Endothelial cell (in vitro differentiated cells): Measurements from ENCODE around the gene RPL14. TPM values are rescaled to one million over a fixed set of nuclear protein-coding genes. Genes with fewer than 3 reads are reported as not detected.

ENCODE experiments used
- DNase-seq: peaks from one replicate; pipeline ENCODE4 v3.0.0; 2021; ENCODE audit warnings: low spot score
- H3K27ac Mint-ChIP-seq: one replicate; pipeline ENCODE4 v1.8.0; 2021; ENCODE audit warnings: mixed read lengths, inconsistent platforms; ENCODE audit not compliant: unreplicated experiment
- H3K27me3 Mint-ChIP-seq: one replicate; pipeline ENCODE4 v1.8.0; 2021; ENCODE audit warnings: mild to moderate bottlenecking, moderate library complexity, mixed read lengths, inconsistent platforms; ENCODE audit not compliant: unreplicated experiment
- H3K36me3 Mint-ChIP-seq: one replicate; pipeline ENCODE4 v1.8.0; 2021; ENCODE audit warnings: mild to moderate bottlenecking, low read depth, mixed read lengths, inconsistent platforms; ENCODE audit not compliant: unreplicated experiment
- H3K4me1 Mint-ChIP-seq: one replicate; pipeline ENCODE4 v1.8.0; 2021; ENCODE audit warnings: mild to moderate bottlenecking, mixed read lengths, inconsistent platforms; ENCODE audit not compliant: unreplicated experiment
- H3K4me3 Mint-ChIP-seq: one replicate; pipeline ENCODE4 v1.8.0; 2021; ENCODE audit warnings: mild to moderate bottlenecking, mixed read lengths, inconsistent platforms; ENCODE audit not compliant: unreplicated experiment
- H3K9me3 Mint-ChIP-seq: one replicate; pipeline ENCODE4 v1.8.0; 2021; ENCODE audit warnings: mixed read lengths, inconsistent platforms; ENCODE audit not compliant: unreplicated experiment
- total RNA-seq: library from RNA; stranded (reverse); fragmentation: NEBNext Ultra II Directional; extraction: Animal tissue kit (Norgen Biotek cat#: 25700); gene quantifications from one replicate; pipeline ENCODE4 v1.2.1, GENCODE V29; 2021; ENCODE audit not compliant: unreplicated experiment
- TF ChIP-seq, protein P1 (sequence below): fragments of 200-600 bp; sonication (generic); IDR thresholded peaks from one replicate; pipeline ENCODE4 v1.5.0; 2021; ENCODE audit warnings: antibody characterized with exemption; ENCODE audit not compliant: unreplicated experiment

Gene RPL14
- total RNA-seq, 1 donor from 2014 or later, result 2,049 TPM

GRCh38 chr3:40445880-40446279 lies 11.3 kb upstream of the RPL14 start:
- H3K36me3 Mint-ChIP-seq, result no peaks in the 10 kb centered on the region
- H3K4me1 Mint-ChIP-seq, result no peaks in the 10 kb centered on the region
- TF ChIP-seq, protein P1, sequence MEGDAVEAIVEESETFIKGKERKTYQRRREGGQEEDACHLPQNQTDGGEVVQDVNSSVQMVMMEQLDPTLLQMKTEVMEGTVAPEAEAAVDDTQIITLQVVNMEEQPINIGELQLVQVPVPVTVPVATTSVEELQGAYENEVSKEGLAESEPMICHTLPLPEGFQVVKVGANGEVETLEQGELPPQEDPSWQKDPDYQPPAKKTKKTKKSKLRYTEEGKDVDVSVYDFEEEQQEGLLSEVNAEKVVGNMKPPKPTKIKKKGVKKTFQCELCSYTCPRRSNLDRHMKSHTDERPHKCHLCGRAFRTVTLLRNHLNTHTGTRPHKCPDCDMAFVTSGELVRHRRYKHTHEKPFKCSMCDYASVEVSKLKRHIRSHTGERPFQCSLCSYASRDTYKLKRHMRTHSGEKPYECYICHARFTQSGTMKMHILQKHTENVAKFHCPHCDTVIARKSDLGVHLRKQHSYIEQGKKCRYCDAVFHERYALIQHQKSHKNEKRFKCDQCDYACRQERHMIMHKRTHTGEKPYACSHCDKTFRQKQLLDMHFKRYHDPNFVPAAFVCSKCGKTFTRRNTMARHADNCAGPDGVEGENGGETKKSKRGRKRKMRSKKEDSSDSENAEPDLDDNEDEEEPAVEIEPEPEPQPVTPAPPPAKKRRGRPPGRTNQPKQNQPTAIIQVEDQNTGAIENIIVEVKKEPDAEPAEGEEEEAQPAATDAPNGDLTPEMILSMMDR, result no peak
- H3K4me3 Mint-ChIP-seq, result no peak overlapping the region
- H3K27me3 Mint-ChIP-seq, result peaks cover 5% of the 10 kb centered on the region
- no peak overlapping the region for H3K27ac Mint-ChIP-seq
- no peak for DNase-seq
- H3K9me3 Mint-ChIP-seq, result no peaks in the 10 kb centered on the region

- H3K9me3 Mint-ChIP-seq, result no peaks in the 10 kb centered on the region
- H3K27me3 Mint-ChIP-seq, result peaks cover 9% of the 10 kb centered on the region
- no peak overlapping the region for H3K27ac Mint-ChIP-seq
- no peak overlapping the region for H3K4me3 Mint-ChIP-seq
- H3K4me1 Mint-ChIP-seq, result peaks cover 10% of the 10 kb centered on the region
- TF ChIP-seq, protein P1, result no peak
- DNase-seq, result no peak
- no peaks in the 10 kb centered on the region for H3K36me3 Mint-ChIP-seq
These were observed 6.7 kb upstream of the RPL14 start for GRCh38 chr3:40450438-40450837.

GRCh38 chr3:40451551-40451950 lies 5.6 kb upstream of the RPL14 start:
- H3K4me1 Mint-ChIP-seq, result peaks cover 10% of the 10 kb centered on the region
- H3K27ac Mint-ChIP-seq, result no peak overlapping the region
- H3K4me3 Mint-ChIP-seq, result no peak overlapping the region

DNA sequence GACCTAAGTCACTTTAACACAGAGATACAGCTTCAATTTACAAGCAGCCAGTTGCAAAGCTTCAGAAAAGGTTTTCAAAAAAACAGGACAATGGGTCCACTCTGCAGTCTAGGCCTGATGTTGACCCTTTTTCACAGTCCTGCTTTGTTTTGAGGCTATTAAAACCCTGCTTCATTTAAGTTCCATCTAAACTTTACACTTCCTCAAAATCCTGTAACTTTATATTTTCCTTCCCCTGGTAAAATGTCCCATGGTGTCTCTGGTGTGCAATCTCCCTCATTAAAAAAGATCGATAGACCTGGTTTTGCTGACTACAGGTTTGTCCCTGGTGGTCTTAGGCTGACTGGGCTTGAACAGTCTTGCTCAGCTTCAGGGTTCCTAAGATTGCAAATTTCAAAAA lies 5.1 kb upstream of the RPL14 start:
- Mint-ChIP-seq H3K4me3 (peak overlapping the region; percentile 90), H3K36me3 (no peaks in the 10 kb centered on the region), H3K27me3 (peaks cover 9% of the 10 kb centered on the region), H3K9me3 (no peaks in the 10 kb centered on the region), H3K4me1 (peaks cover 15% of the 10 kb centered on the region), H3K27ac (peak overlapping the region; percentile 97)
- DNase-seq, result no peak
- TF ChIP-seq, protein P1, result no peak

More at GRCh38 chr3:40451551-40451950, 5.6 kb upstream of the RPL14 start:
- Mint-ChIP-seq H3K27me3 (peaks cover 9% of the 10 kb centered on the region), H3K9me3 (no peaks in the 10 kb centered on the region), H3K36me3 (no peaks in the 10 kb centered on the region)
- TF ChIP-seq, protein P1, result no peak
- DNase-seq, result no peak

GRCh38 chr3:40452562-40452875 lies 4.6 kb upstream of the RPL14 start:
- Mint-ChIP-seq H3K36me3 (no peaks in the 10 kb centered on the region), H3K27ac (peak overlapping the region; percentile 97), H3K9me3 (no peaks in the 10 kb centered on the region)

More at GRCh38 chr3:40452562-40452875, 4.6 kb upstream of the RPL14 start:
- DNase-seq, result no peak
- H3K27me3 Mint-ChIP-seq, result peaks cover 7% of the 10 kb centered on the region
- H3K4me3 Mint-ChIP-seq, result peak overlapping the region; percentile 90
- H3K4me1 Mint-ChIP-seq, result peaks cover 16% of the 10 kb centered on the region
- TF ChIP-seq, protein P1, result no peak
